Upper lobe of left lung (tissue), 6 donors: ENCODE data around the gene USP32. TPM values are rescaled to one million over a fixed set of nuclear protein-coding genes. Genes with fewer than 3 reads are reported as not detected.

Experiments used
- ATAC-seq, 2 donors: fragments of 200-7000 bp; cut with Tn5 transposase; one replicate each; pipeline ENCODE4 v1.9.1; 2022; ENCODE audit warnings: mild to moderate bottlenecking in 2 of 2, moderate library complexity in 2 of 2; ENCODE audit not compliant: low FRiP score in 2 of 2
- DNase-seq, 2 donors: peaks; one replicate each; pipeline ENCODE4 v3.0.0-alpha.2; 2019 to 2020
- H3K27ac ChIP-seq, 4 donors: fragments of 200-600 bp; sonication (generic); one replicate each; pipeline ENCODE4 v1.5.1; 2016 to 2019
- H3K27me3 ChIP-seq, 4 donors: fragments of 200-600 bp; sonication (generic); one replicate each; pipeline ENCODE4 v1.5.1; 2017 to 2019
- H3K36me3 ChIP-seq, 4 donors: fragments of 200-600 bp; sonication (generic); one replicate each; pipeline ENCODE4 v1.5.1; 2016 to 2019
- H3K4me1 ChIP-seq, 4 donors: fragments of 200-600 bp; sonication (generic); one replicate each; pipeline ENCODE4 v1.5.1; 2018 to 2019
- H3K4me3 ChIP-seq, 4 donors: fragments of 200-600 bp; sonication (generic); one replicate each; pipeline ENCODE4 v1.5.1; 2017 to 2019; ENCODE audit warnings: mild to moderate bottlenecking in 2 of 4, moderate library complexity in 1 of 4
- H3K9me3 ChIP-seq, 4 donors: fragments of 200-600 bp; sonication (generic); one replicate each; pipeline ENCODE4 v1.5.1; 2018 to 2019
- CTCF ChIP-seq, 6 experiments: fragments of 450-650 bp in 4 of 6; fragments of 200-600 bp in 2 of 6; sonication (generic) in 2 of 6; IDR thresholded peaks; one replicate each; pipeline ENCODE4 v1.5.1; 2016 to 2019; ENCODE audit warnings: antibody characterized with exemption in 6 of 6
- EP300 ChIP-seq, 4 donors: sonication (generic); formaldehyde crosslinking; IDR thresholded peaks; one replicate each; pipeline ENCODE4 v1.5.1; 2017; ENCODE audit warnings: antibody characterized with exemption in 4 of 4, control low read depth in 2 of 4
- POLR2A ChIP-seq, 4 donors: fragments of 450-650 bp; IDR thresholded peaks; one replicate each; pipeline ENCODE4 v1.5.1; 2016 to 2017; ENCODE audit warnings: antibody characterized with exemption in 4 of 4, mild to moderate bottlenecking in 2 of 4
- POLR2AphosphoS5 ChIP-seq, 2 donors: sonication (generic); formaldehyde crosslinking; IDR thresholded peaks; one replicate each; pipeline ENCODE4 v1.5.1; 2017; ENCODE audit warnings: antibody characterized with exemption in 2 of 2
- WGBS, 2 donors: methylation state at CpG; one replicate each; pipeline ENCODE4 v1.1.5; 2017 to 2018; 5-methylcytosine and 5-hydroxymethylcytosine counted together
- total RNA-seq, 6 donors: library from RNA; depleted of rRNA in 4 of 6; stranded (reverse); fragments of >200 nt in 4 of 6; gene quantifications; one replicate each; pipeline versions ENCODE4 v1.1.0 to v1.2.1, GENCODE V29; 2016 to 2021
- donor health status: DM: no; HTN: no; CAD: no; lungs with moderate emphysema.
- donor health status: DM: no; HTN: yes; CAD: no; lungs with severe emphysema.

The USP32 gene
- total RNA-seq, 6 donors from 2014 or later: 69.5 to 115 (median 86.3) TPM

GRCh38 chr17:60416368-60416925 lies 24.5 kb upstream of the USP32 start:
- DNase-seq (no peak), ATAC-seq (no peak)
- no peak overlapping the region for H3K27ac ChIP-seq
- WGBS, 2 donors: 80 to 82% methylated on average over 2 of the region's 2 CpGs
- TF ChIP-seq POLR2AphosphoS5 (IDR thresholded peaks at IDR 0.05) (no peak), EP300 (IDR thresholded peaks at IDR 0.05) (no peak), POLR2A (IDR thresholded peaks at IDR 0.05) (no peak), CTCF (IDR thresholded peaks at IDR 0.05) (no peak)
- H3K4me1 ChIP-seq: peaks cover 0 to 6% (median 2%) of the 10 kb centered on the region in 4 donors
- H3K27me3 ChIP-seq: no peaks in the 10 kb centered on the region
- H3K9me3 ChIP-seq: no peaks in the 10 kb centered on the region
- no peak overlapping the region for H3K4me3 ChIP-seq
- no peaks in the 10 kb centered on the region for H3K36me3 ChIP-seq

GRCh38 chr17:60415146-60415545 lies 23.2 kb upstream of the USP32 start:
- TF ChIP-seq POLR2AphosphoS5 (IDR thresholded peaks at IDR 0.05) (no peak), CTCF (IDR thresholded peaks at IDR 0.05) (no peak), EP300 (IDR thresholded peaks at IDR 0.05) (no peak), POLR2A (IDR thresholded peaks at IDR 0.05) (no peak)

GRCh38 chr17:60412701-60413100 lies 20.8 kb upstream of the USP32 start:
- Histone ChIP-seq H3K36me3 (no peaks in the 10 kb centered on the region), H3K27ac (no peak overlapping the region), H3K9me3 (no peaks in the 10 kb centered on the region), H3K4me1 (no peaks in the 10 kb centered on the region), H3K4me3 (no peak overlapping the region), H3K27me3 (no peaks in the 10 kb centered on the region)
- TF ChIP-seq CTCF (IDR thresholded peaks at IDR 0.05): no peak
- TF ChIP-seq POLR2A (IDR thresholded peaks at IDR 0.05): no peak
- no peak for TF ChIP-seq POLR2AphosphoS5 (IDR thresholded peaks at IDR 0.05)
- no peak for TF ChIP-seq EP300 (IDR thresholded peaks at IDR 0.05)
- no peak for DNase-seq
- WGBS, 2 donors: 78 to 80% methylated on average over 3 of the region's 3 CpGs
- ATAC-seq: no peak

More at GRCh38 chr17:60415146-60415545, 23.2 kb upstream of the USP32 start:
- no peaks in the 10 kb centered on the region for H3K9me3 ChIP-seq
- WGBS, 2 donors: 96 to 100% methylated on average over 1 of the region's 1 CpG
- no peak overlapping the region for H3K4me3 ChIP-seq
- DNase-seq (no peak), ATAC-seq (no peak)
- H3K27me3 ChIP-seq: no peaks in the 10 kb centered on the region
- H3K27ac ChIP-seq: no peak overlapping the region
- no peaks in the 10 kb centered on the region for H3K36me3 ChIP-seq
- no peaks in the 10 kb centered on the region for H3K4me1 ChIP-seq

- ATAC-seq (no peak), DNase-seq (no peak)
- Histone ChIP-seq H3K27me3 (no peaks in the 10 kb centered on the region), H3K27ac (no peak overlapping the region), H3K4me3 (no peak overlapping the region), H3K9me3 (no peaks in the 10 kb centered on the region), H3K4me1 (no peaks in the 10 kb centered on the region), H3K36me3 (no peaks in the 10 kb centered on the region)
- TF ChIP-seq POLR2AphosphoS5 (IDR thresholded peaks at IDR 0.05): no peak
- TF ChIP-seq CTCF (IDR thresholded peaks at IDR 0.05): no peak
- TF ChIP-seq POLR2A (IDR thresholded peaks at IDR 0.05): no peak
- no peak for TF ChIP-seq EP300 (IDR thresholded peaks at IDR 0.05)
- 91 to 94% methylated on average over 4 of the region's 4 CpGs for WGBS, 2 donors
These were observed 18.1 kb upstream of the USP32 start for GRCh38 chr17:60410001-60410400.

GRCh38 chr17:60406887-60407286 lies 15.0 kb upstream of the USP32 start:
- Histone ChIP-seq H3K27me3 (no peaks in the 10 kb centered on the region), H3K36me3 (no peaks in the 10 kb centered on the region), H3K27ac (no peak overlapping the region), H3K4me3 (no peak overlapping the region), H3K4me1 (no peaks in the 10 kb centered on the region), H3K9me3 (no peaks in the 10 kb centered on the region)
- WGBS, 2 donors: 77 to 84% methylated on average over 3 of the region's 3 CpGs
- DNase-seq (no peak), ATAC-seq (no peak)
- TF ChIP-seq POLR2AphosphoS5 (IDR thresholded peaks at IDR 0.05) (no peak), EP300 (IDR thresholded peaks at IDR 0.05) (no peak), CTCF (IDR thresholded peaks at IDR 0.05) (no peak), POLR2A (IDR thresholded peaks at IDR 0.05) (no peak)
